SK-N-SH (cell line): Measurements from ENCODE around the gene NPHS1.

ENCODE experiments used
- CTCF ChIP-seq: fragments of 200-600 bp; sonication (generic); IDR thresholded peaks from 2 replicates; pipeline ENCODE4 v1.6.1; 2017; ENCODE audit warnings: antibody characterized with exemption, mild to moderate bottlenecking, moderate library complexity
- YY1 ChIP-seq: IDR thresholded peaks from 2 replicates; pipeline ENCODE4 v1.4.0; 2012; ENCODE audit warnings: low read depth, mild to moderate bottlenecking

- no peak for TF ChIP-seq YY1
- no peak for TF ChIP-seq CTCF
Observed at GRCh38 chr19:35806597-35806996, 45.7 kb downstream of the NPHS1 start.
